ENCODE results near the gene CEP20. TPM values are rescaled to one million over a fixed set of nuclear protein-coding genes. Genes with fewer than 3 reads are reported as not detected.

CEP20 gene
- total and polyA plus RNA-seq, 10 of the 15 experiments (the other 5 are each of a cell fraction or from before 2014, with no cell fraction given), result 33.4 to 57.8 (median 52.6) TPM

DNA sequence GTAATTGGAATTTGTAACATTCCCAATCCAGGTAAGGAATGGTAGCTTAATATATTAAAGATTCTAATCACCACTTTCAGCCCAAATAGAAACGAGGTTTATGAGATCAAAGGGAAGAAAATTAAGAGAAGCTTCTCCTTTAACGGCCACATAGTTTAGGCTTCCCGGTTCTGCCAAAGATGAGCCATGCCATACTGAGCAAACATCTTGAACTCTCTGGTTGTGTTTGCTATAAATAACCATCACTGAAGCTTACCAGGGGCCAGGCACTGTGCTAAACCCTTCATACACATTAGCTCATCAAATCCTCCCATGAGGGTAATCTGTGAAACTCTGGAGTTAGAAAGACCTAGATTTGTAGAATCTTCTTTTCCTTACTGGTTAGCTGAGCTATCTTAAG lies 34.3 kb downstream of the CEP20 start:
- POLR2A ChIA-PET, result interaction anchor here (0.6 kb wide), 1 partner anchor 9 kb away, joined by 3 read pairs; no protein-coding TSS in a partner anchor
- Histone ChIP-seq H3K9ac (ENCODE audit: control insufficient read depth, insufficient read depth, low read length) (no peak overlapping the region), H3K79me2 (ENCODE audit: control insufficient read depth, insufficient read depth, low read length) (no peaks in the 10 kb centered on the region), H3K27me3 (replicated peaks in 1 of 2; ENCODE audit: control insufficient read depth in 2 of 2, insufficient read depth in 2 of 2, low read length in 1 of 2) (peaks cover 8 to 10% of the 10 kb centered on the region in 2 experiments), H3K4me2 (ENCODE audit: control insufficient read depth, insufficient read depth) (no peak overlapping the region), H3K36me3 (ENCODE audit: control insufficient read depth in 2 of 2, insufficient read depth in 2 of 2, low read length in 1 of 2) (no peaks in the 10 kb centered on the region), H4K20me1 (ENCODE audit: control insufficient read depth, insufficient read depth) (no peaks in the 10 kb centered on the region), H3K27ac (ENCODE audit: control insufficient read depth, insufficient read depth) (no peak overlapping the region), H2AFZ (ENCODE audit: control insufficient read depth, low read depth, low read length) (no peak overlapping the region), H3K4me3 (no peak overlapping the region), H3K9me3 (replicated peaks; ENCODE audit: control insufficient read depth, insufficient read depth, low read length) (no peaks in the 10 kb centered on the region), H3K4me1 (ENCODE audit: control insufficient read depth, insufficient read depth, low read length) (peaks cover 18% of the 10 kb centered on the region; the same call in 1 of the 2 replicates)
- WGBS (ENCODE audit: insufficient coverage, insufficient replicate concordance, low lambda C conversion rate, missing lambda C conversion rate), result 63% methylated on average over 3 of the region's 3 CpGs
- SMC1A ChIA-PET (ENCODE audit: uncharacterized antibody, unreplicated experiment), result interaction anchor here (0.6 to 1.3 kb wide), 3 partner anchors 10 to 618 kb away, joined by 3 to 5 read pairs (median 3); no protein-coding TSS in a partner anchor
- no peak for FAIRE-seq
- in situ Hi-C loops (cut with MboI) (no loop called here), intact Hi-C loops (cut with micrococcal nuclease; ENCODE audit: unreplicated experiment) (no loop called here)
- TF ChIP-seq FOS (IDR thresholded peaks at IDR 0.05; ENCODE audit: borderline replicate concordance, extremely low read depth, insufficient read length), result no peak
- TF ChIP-seq MEF2A (IDR thresholded peaks at IDR 0.05; ENCODE audit: insufficient read depth, low read depth, low read length), result no peak
- TF ChIP-seq POLR2A (IDR thresholded peaks at IDR 0.05; ENCODE audit: low read depth, low read length), result no peak
- TF ChIP-seq POU2F2 (IDR thresholded peaks at IDR 0.05; ENCODE audit: borderline replicate concordance, low read depth, low read length), result no peak
- TF ChIP-seq, protein P1, sequence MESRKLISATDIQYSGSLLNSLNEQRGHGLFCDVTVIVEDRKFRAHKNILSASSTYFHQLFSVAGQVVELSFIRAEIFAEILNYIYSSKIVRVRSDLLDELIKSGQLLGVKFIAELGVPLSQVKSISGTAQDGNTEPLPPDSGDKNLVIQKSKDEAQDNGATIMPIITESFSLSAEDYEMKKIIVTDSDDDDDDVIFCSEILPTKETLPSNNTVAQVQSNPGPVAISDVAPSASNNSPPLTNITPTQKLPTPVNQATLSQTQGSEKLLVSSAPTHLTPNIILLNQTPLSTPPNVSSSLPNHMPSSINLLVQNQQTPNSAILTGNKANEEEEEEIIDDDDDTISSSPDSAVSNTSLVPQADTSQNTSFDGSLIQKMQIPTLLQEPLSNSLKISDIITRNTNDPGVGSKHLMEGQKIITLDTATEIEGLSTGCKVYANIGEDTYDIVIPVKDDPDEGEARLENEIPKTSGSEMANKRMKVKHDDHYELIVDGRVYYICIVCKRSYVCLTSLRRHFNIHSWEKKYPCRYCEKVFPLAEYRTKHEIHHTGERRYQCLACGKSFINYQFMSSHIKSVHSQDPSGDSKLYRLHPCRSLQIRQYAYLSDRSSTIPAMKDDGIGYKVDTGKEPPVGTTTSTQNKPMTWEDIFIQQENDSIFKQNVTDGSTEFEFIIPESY (IDR thresholded peaks at IDR 0.05), result no peak
- TF ChIP-seq JUNB (IDR thresholded peaks at IDR 0.05), result no peak
- RAD21 ChIA-PET (ENCODE audit: unreplicated experiment), result interaction anchor here (0.7 kb wide), 1 partner anchor 18 kb away, joined by 3 read pairs; no protein-coding TSS in a partner anchor
- CTCF ChIA-PET, result interaction anchor here (0.8 kb wide), 1 partner anchor 20 kb away, joined by 3 read pairs; no protein-coding TSS in a partner anchor
- no peak for ATAC-seq
- no TSS peak for BruUV-seq (replicated peaks)
- DNase-seq (ENCODE audit: low read depth, low spot score), result no peak

DNA sequence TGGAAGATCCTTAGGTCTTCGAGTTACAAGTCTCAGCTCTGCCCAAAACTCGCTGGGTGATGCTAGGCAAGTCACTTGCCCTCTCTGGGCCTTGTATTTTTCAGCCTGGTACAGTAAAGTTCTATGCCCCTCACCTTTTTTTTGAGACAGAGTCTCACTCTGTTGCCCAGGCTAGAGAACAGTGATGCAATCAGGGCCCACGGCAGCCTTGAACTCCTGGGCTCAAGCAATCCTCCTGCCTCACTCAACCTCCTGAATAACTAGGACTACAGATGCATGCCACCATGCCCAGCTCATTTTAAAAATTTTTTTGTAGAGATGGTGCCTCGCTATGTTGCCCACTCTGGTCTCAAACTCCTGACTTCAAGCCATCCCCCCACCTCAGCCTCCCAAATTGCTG lies 35.4 kb downstream of the CEP20 start:
- no peak overlapping the region for H3K9ac ChIP-seq (ENCODE audit: control insufficient read depth, insufficient read depth, low read length)
- no peak overlapping the region for H3K4me2 ChIP-seq (ENCODE audit: control insufficient read depth, insufficient read depth)
- peaks cover 7 to 8% of the 10 kb centered on the region in 2 experiments for H3K27me3 ChIP-seq (replicated peaks in 1 of 2; ENCODE audit: control insufficient read depth in 2 of 2, insufficient read depth in 2 of 2, low read length in 1 of 2)
- POLR2A ChIA-PET, result no interaction called here
- no peaks in the 10 kb centered on the region for H4K20me1 ChIP-seq (ENCODE audit: control insufficient read depth, insufficient read depth)
- DNase-seq (ENCODE audit: low read depth, low spot score) (no peak), FAIRE-seq (no peak), ATAC-seq (no peak)
- 14% methylated on average over 4 of the region's 4 CpGs for WGBS (ENCODE audit: insufficient coverage, insufficient replicate concordance, low lambda C conversion rate, missing lambda C conversion rate)
- peaks cover 18% of the 10 kb centered on the region; the same call in 1 of the 2 replicates for H3K4me1 ChIP-seq (ENCODE audit: control insufficient read depth, insufficient read depth, low read length)
- CTCF ChIA-PET, result no interaction called here
- no peak overlapping the region for H2AFZ ChIP-seq (ENCODE audit: control insufficient read depth, low read depth, low read length)
- H3K36me3 ChIP-seq (ENCODE audit: control insufficient read depth in 2 of 2, insufficient read depth in 2 of 2, low read length in 1 of 2), result no peaks in the 10 kb centered on the region
- no peak overlapping the region for H3K4me3 ChIP-seq
- H3K9me3 ChIP-seq (replicated peaks; ENCODE audit: control insufficient read depth, insufficient read depth, low read length), result no peaks in the 10 kb centered on the region
- H3K79me2 ChIP-seq (ENCODE audit: control insufficient read depth, insufficient read depth, low read length), result no peaks in the 10 kb centered on the region
- SMC1A ChIA-PET (ENCODE audit: uncharacterized antibody, unreplicated experiment), result no interaction called here
- H3K27ac ChIP-seq (ENCODE audit: control insufficient read depth, insufficient read depth), result no peak overlapping the region
- intact Hi-C loops (cut with micrococcal nuclease; ENCODE audit: unreplicated experiment), result no loop called here
- BruUV-seq (replicated peaks), result no TSS peak
- in situ Hi-C loops (cut with MboI), result no loop called here
- RAD21 ChIA-PET (ENCODE audit: unreplicated experiment), result no interaction called here
- TF ChIP-seq WRNIP1 (IDR thresholded peaks at IDR 0.05; ENCODE audit: borderline replicate concordance, low read depth, low read length) (no peak), MEF2B (IDR thresholded peaks at IDR 0.05; ENCODE audit: partially characterized antibody, poor library complexity, severe bottlenecking) (no peak), CBFB (IDR thresholded peaks at IDR 0.05; ENCODE audit: low read depth) (no peak), NR2C1 (IDR thresholded peaks at IDR 0.05) (no peak)
- TF ChIP-seq, protein P2, sequence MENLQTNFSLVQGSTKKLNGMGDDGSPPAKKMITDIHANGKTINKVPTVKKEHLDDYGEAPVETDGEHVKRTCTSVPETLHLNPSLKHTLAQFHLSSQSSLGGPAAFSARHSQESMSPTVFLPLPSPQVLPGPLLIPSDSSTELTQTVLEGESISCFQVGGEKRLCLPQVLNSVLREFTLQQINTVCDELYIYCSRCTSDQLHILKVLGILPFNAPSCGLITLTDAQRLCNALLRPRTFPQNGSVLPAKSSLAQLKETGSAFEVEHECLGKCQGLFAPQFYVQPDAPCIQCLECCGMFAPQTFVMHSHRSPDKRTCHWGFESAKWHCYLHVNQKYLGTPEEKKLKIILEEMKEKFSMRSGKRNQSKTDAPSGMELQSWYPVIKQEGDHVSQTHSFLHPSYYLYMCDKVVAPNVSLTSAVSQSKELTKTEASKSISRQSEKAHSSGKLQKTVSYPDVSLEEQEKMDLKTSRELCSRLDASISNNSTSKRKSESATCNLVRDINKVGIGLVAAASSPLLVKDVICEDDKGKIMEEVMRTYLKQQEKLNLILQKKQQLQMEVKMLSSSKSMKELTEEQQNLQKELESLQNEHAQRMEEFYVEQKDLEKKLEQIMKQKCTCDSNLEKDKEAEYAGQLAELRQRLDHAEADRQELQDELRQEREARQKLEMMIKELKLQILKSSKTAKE (IDR thresholded peaks at IDR 0.05; ENCODE audit: low read depth, poor library complexity, severe bottlenecking), result no peak
- TF ChIP-seq, protein P3, sequence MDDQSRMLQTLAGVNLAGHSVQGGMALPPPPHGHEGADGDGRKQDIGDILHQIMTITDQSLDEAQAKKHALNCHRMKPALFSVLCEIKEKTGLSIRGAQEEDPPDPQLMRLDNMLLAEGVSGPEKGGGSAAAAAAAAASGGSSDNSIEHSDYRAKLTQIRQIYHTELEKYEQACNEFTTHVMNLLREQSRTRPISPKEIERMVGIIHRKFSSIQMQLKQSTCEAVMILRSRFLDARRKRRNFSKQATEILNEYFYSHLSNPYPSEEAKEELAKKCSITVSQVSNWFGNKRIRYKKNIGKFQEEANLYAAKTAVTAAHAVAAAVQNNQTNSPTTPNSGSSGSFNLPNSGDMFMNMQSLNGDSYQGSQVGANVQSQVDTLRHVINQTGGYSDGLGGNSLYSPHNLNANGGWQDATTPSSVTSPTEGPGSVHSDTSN (IDR thresholded peaks at IDR 0.05; ENCODE audit: insufficient replicate concordance, low read depth, low read length), result no peak
